Subcutaneous adipose tissue (tissue), 4 donors: ENCODE measurements around the gene VAV3. TPM values are rescaled to one million over a fixed set of nuclear protein-coding genes. Genes with fewer than 3 reads are reported as not detected.

Experiments used
- CTCF ChIP-seq: fragments of 450-650 bp; IDR thresholded peaks from one replicate; pipeline ENCODE4 v1.5.1; 2016; ENCODE audit warnings: low read depth, mild to moderate bottlenecking, control low read depth, antibody characterized with exemption, moderate library complexity
- total RNA-seq, 4 donors: library from RNA; depleted of rRNA; stranded (reverse); fragments of >200 nt; gene quantifications; one replicate each; pipeline ENCODE4 v1.1.0, GENCODE V29; 2016

VAV3 gene
- total RNA-seq, 4 donors from 2014 or later: 7.0 to 13.1 (median 10.1) TPM

GRCh38 chr1:107820801-107821200 lies 144.2 kb downstream of the VAV3 start:
- TF ChIP-seq CTCF: no peak

GRCh38 chr1:107817935-107818334 lies 147.0 kb downstream of the VAV3 start:
- TF ChIP-seq CTCF: no peak

GRCh38 chr1:107817206-107817605 lies 147.8 kb downstream of the VAV3 start:
- no peak for TF ChIP-seq CTCF

GRCh38 chr1:107810291-107810951 lies 154.6 kb downstream of the VAV3 start:
- no peak for TF ChIP-seq CTCF

- no peak for TF ChIP-seq CTCF
These were observed 157.1 kb downstream of the VAV3 start for GRCh38 chr1:107807855-107808254.

- no peak for TF ChIP-seq CTCF
These were observed 157.6 kb downstream of the VAV3 start for GRCh38 chr1:107807405-107807804.

- TF ChIP-seq CTCF: no peak
These were observed 158.1 kb downstream of the VAV3 start for GRCh38 chr1:107806902-107807301.
